CD4-positive, alpha-beta memory T cell (primary cell): ENCODE results near the gene DOLK. TPM values are rescaled to one million over a fixed set of nuclear protein-coding genes. Genes with fewer than 3 reads are reported as not detected.
A peak's percentile ranks its signal among the peaks of the same experiment; 100 is the strongest.

Experiments
- CTCF ChIA-PET: fragments of 350-600 bp; sonication (Branson Sonifier 250); formaldehyde crosslinking; loops from one replicate; lab custom pipeline; 2021; ENCODE audit warnings: inconsistent platforms; ENCODE audit not compliant: partially characterized antibody; lab: Charles Lee
- POLR2A ChIA-PET: fragments of 350-600 bp; sonication (Branson Sonifier 250); formaldehyde crosslinking; loops from one replicate; lab custom pipeline; 2021; ENCODE audit not compliant: partially characterized antibody; lab: Charles Lee
- DNase-seq, 5 donors: peaks; one replicate each; pipeline versions ENCODE4 v3.0.0 to v3.0.0-alpha.2; 2020 to 2022; ENCODE audit warnings: mixed read lengths in 1 of 5
- H3K27ac ChIP-seq: one replicate; pipeline ENCODE4 v1.7.0; 2013; ENCODE audit warnings: low read depth, low read length
- H3K27me3 ChIP-seq: 2 replicates; pipeline ENCODE4 v1.7.0; 2013; ENCODE audit warnings: mild to moderate bottlenecking, low read length, moderate library complexity; ENCODE audit not compliant: insufficient read depth
- H3K36me3 ChIP-seq: 2 replicates; pipeline ENCODE4 v1.7.0; 2013; ENCODE audit warnings: mild to moderate bottlenecking, low read length, moderate library complexity; ENCODE audit not compliant: insufficient read depth
- H3K4me1 ChIP-seq: 2 replicates; pipeline ENCODE4 v1.7.0; 2013; ENCODE audit warnings: mild to moderate bottlenecking, low read length, moderate library complexity; ENCODE audit not compliant: insufficient read depth
- H3K4me3 ChIP-seq, 2 donors: one replicate each; pipeline ENCODE4 v1.7.0; 2013; ENCODE audit warnings: low read length in 2 of 2, mild to moderate bottlenecking in 1 of 2
- H3K9me3 ChIP-seq, 2 donors: one replicate each; pipeline ENCODE4 v1.7.0; 2013; ENCODE audit warnings: low read length in 2 of 2, control low read depth in 1 of 2; ENCODE audit not compliant: control insufficient read depth in 1 of 2
- H3K27ac Mint-ChIP-seq, 7 donors: one replicate each; pipeline ENCODE4 v1.8.0; 2020 to 2021; ENCODE audit warnings: mixed read lengths in 7 of 7, mild to moderate bottlenecking in 6 of 7, inconsistent platforms in 3 of 7, moderate library complexity in 3 of 7
- H3K27me3 Mint-ChIP-seq, 2 donors: one replicate each; pipeline ENCODE4 v1.8.0; 2020 to 2021; ENCODE audit warnings: mixed read lengths in 2 of 2
- H3K36me3 Mint-ChIP-seq, 2 donors: one replicate each; pipeline ENCODE4 v1.8.0; 2020 to 2021; ENCODE audit warnings: mixed read lengths in 2 of 2, inconsistent platforms in 1 of 2, mild to moderate bottlenecking in 1 of 2
- H3K4me1 Mint-ChIP-seq, 4 donors: one replicate each; pipeline ENCODE4 v1.8.0; 2020 to 2021; ENCODE audit warnings: mixed read lengths in 4 of 4, mild to moderate bottlenecking in 1 of 4
- H3K4me3 Mint-ChIP-seq, 8 donors: one replicate each; pipeline ENCODE4 v1.8.0; 2020 to 2021; ENCODE audit warnings: mixed read lengths in 8 of 8, mild to moderate bottlenecking in 7 of 8, moderate library complexity in 6 of 8, inconsistent platforms in 3 of 8
- H3K9me3 Mint-ChIP-seq, 8 donors: one replicate each; pipeline ENCODE4 v1.8.0; 2020 to 2021; ENCODE audit warnings: mixed read lengths in 8 of 8, mild to moderate bottlenecking in 5 of 8, inconsistent platforms in 3 of 8, moderate library complexity in 1 of 8
- intact Hi-C: fragments of 100-400 bp; cut with micrococcal nuclease; formaldehyde crosslinking; loops from one replicate; pipeline ENCODE4 v1.15.1; 2023
- polyA plus RNA-seq, 2 donors: library from polyadenylated mRNA; unstranded; fragments of 300-500 nt; fragmentation: Illumina TruSeq; gene quantifications; one replicate each; pipeline ENCODE4 v1.2.3, GENCODE V29; 2021
- total RNA-seq, 2 experiments: library from RNA; stranded (reverse); gene quantifications; one replicate each; pipeline ENCODE4 v1.2.3, GENCODE V29; 2021

The DOLK gene
- total and polyA plus RNA-seq, 4 experiments from 2014 or later = 9.1 to 12.9 (median 10.8) TPM

GRCh38 chr9:128929560-128929959 lies 17.8 kb downstream of the DOLK start:
- Mint-ChIP-seq H3K36me3 (no peaks in the 10 kb centered on the region), H3K27me3 (no peaks in the 10 kb centered on the region), H3K4me1 (peaks cover 4 to 13% (median 11%) of the 10 kb centered on the region in 4 donors), H3K4me3 (no peak overlapping the region), H3K27ac (no peak overlapping the region), H3K9me3 (no peaks in the 10 kb centered on the region)
- POLR2A ChIA-PET = no interaction called here
- Histone ChIP-seq H3K27me3 (no peaks in the 10 kb centered on the region), H3K27ac (no peak overlapping the region), H3K4me1 (peaks cover 8% of the 10 kb centered on the region), H3K36me3 (no peaks in the 10 kb centered on the region), H3K4me3 (no peak overlapping the region), H3K9me3 (no peaks in the 10 kb centered on the region)
- CTCF ChIA-PET = interaction anchor here (0.9 to 9.8 kb wide), 12 partner anchors 7 to 284 kb away, joined by 3 to 332 read pairs (median 9); partner anchors contain the start of genes ENDOG, KYAT1 and LRRC8A
- intact Hi-C loops = no loop called here
- DNase-seq = no peak

- H3K27me3 ChIP-seq = no peaks in the 10 kb centered on the region
- Mint-ChIP-seq H3K27ac (no peak overlapping the region), H3K4me3 (no peak overlapping the region), H3K27me3 (no peaks in the 10 kb centered on the region), H3K9me3 (no peaks in the 10 kb centered on the region), H3K36me3 (no peaks in the 10 kb centered on the region), H3K4me1 (peaks cover 4 to 13% (median 11%) of the 10 kb centered on the region in 4 donors)
- POLR2A ChIA-PET = interaction anchor here (0.6 to 2.0 kb wide), 3 partner anchors 65 to 76 kb away, joined by 3 to 5 read pairs (median 3); no protein-coding TSS in a partner anchor
- H3K36me3 ChIP-seq = no peaks in the 10 kb centered on the region
- no peak for DNase-seq
- peaks cover 8% of the 10 kb centered on the region for H3K4me1 ChIP-seq
- no peak overlapping the region for H3K4me3 ChIP-seq
- no peaks in the 10 kb centered on the region for H3K9me3 ChIP-seq
- intact Hi-C loops = loop anchor here (1.0 kb wide), 3 partner anchors 26 to 65 kb away; partner anchors contain the start of gene LRRC8A
- H3K27ac ChIP-seq = no peak overlapping the region
- CTCF ChIA-PET = interaction anchor here (0.7 to 9.8 kb wide), 34 partner anchors 8 to 566 kb away, joined by 3 to 332 read pairs (median 6); partner anchors contain the start of genes DOLK, ENDOG, KYAT1 and LRRC8A
Observed at GRCh38 chr9:128928624-128929023, 18.8 kb downstream of the DOLK start.

GRCh38 chr9:128927731-128928411 lies 19.5 kb downstream of the DOLK start:
- intact Hi-C loops = loop anchor here (1.0 kb wide), 3 partner anchors 26 to 65 kb away; partner anchors contain the start of gene LRRC8A
- Mint-ChIP-seq H3K9me3 (no peaks in the 10 kb centered on the region), H3K4me1 (peaks cover 4 to 13% (median 11%) of the 10 kb centered on the region in 4 donors), H3K36me3 (no peaks in the 10 kb centered on the region), H3K4me3 (no peak overlapping the region), H3K27me3 (no peaks in the 10 kb centered on the region), H3K27ac (peak overlapping the region in 4 of 7 donors; percentile 5 to 60 (median 20))
- peaks cover 8% of the 10 kb centered on the region for H3K4me1 ChIP-seq
- no peaks in the 10 kb centered on the region for H3K27me3 ChIP-seq
- no peaks in the 10 kb centered on the region for H3K9me3 ChIP-seq
- CTCF ChIA-PET = interaction anchor here (0.5 to 9.8 kb wide), 35 partner anchors 9 to 566 kb away, joined by 3 to 332 read pairs (median 6); partner anchors contain the start of genes DOLK, ENDOG, KYAT1 and LRRC8A
- H3K4me3 ChIP-seq = no peak overlapping the region
- H3K27ac ChIP-seq = no peak overlapping the region
- H3K36me3 ChIP-seq = no peaks in the 10 kb centered on the region
- POLR2A ChIA-PET = interaction anchor here (1.0 to 2.0 kb wide), 3 partner anchors 47 to 66 kb away, joined by 3 to 5 read pairs (median 3); no protein-coding TSS in a partner anchor
- peak in 4 of 5 donors; percentile 44 to 61 (median 49) for DNase-seq

DNA sequence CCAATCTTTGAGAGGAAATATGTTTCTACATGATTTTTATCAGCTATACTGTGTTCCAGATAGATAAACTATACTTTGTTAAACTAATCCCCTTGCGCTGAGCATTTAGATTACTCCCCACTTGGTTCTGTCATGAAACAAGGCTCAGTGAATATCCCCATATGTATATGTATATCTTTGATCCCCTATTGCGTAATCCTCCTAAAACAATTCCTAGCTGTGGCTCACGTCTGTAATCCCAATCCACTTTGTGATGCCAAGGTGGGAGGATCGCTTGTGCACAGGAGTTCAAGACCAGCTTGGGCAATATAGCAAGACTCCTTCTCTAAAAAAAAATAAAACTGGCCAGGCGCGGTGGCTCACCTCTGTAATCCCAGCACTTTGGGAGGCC lies 23.9 kb downstream of the DOLK start:
- H3K4me1 Mint-ChIP-seq = peaks cover 7 to 15% (median 12%) of the 10 kb centered on the region in 4 donors
- H3K36me3 Mint-ChIP-seq = peaks cover 0 to 2% of the 10 kb centered on the region in 2 donors
- intact Hi-C loops = no loop called here
- no peak overlapping the region for H3K4me3 Mint-ChIP-seq
- Histone ChIP-seq H3K27ac (no peak overlapping the region), H3K27me3 (no peaks in the 10 kb centered on the region), H3K36me3 (no peaks in the 10 kb centered on the region), H3K4me1 (peaks cover 8% of the 10 kb centered on the region), H3K9me3 (no peaks in the 10 kb centered on the region), H3K4me3 (no peak overlapping the region)
- no peak for DNase-seq
- H3K9me3 Mint-ChIP-seq = no peaks in the 10 kb centered on the region
- ChIA-PET POLR2A (interaction anchor here (1.6 to 2.4 kb wide), 2 partner anchors 15 to 42 kb away, joined by 5 to 10 read pairs; partner anchors contain the start of genes KYAT1 and LRRC8A), CTCF (interaction anchor here (6.9 to 9.8 kb wide), 2 partner anchors 44 to 60 kb away, joined by 100 to 332 read pairs; partner anchors contain the start of genes KYAT1 and LRRC8A)
- no peak overlapping the region for H3K27ac Mint-ChIP-seq
- no peaks in the 10 kb centered on the region for H3K27me3 Mint-ChIP-seq

DNA sequence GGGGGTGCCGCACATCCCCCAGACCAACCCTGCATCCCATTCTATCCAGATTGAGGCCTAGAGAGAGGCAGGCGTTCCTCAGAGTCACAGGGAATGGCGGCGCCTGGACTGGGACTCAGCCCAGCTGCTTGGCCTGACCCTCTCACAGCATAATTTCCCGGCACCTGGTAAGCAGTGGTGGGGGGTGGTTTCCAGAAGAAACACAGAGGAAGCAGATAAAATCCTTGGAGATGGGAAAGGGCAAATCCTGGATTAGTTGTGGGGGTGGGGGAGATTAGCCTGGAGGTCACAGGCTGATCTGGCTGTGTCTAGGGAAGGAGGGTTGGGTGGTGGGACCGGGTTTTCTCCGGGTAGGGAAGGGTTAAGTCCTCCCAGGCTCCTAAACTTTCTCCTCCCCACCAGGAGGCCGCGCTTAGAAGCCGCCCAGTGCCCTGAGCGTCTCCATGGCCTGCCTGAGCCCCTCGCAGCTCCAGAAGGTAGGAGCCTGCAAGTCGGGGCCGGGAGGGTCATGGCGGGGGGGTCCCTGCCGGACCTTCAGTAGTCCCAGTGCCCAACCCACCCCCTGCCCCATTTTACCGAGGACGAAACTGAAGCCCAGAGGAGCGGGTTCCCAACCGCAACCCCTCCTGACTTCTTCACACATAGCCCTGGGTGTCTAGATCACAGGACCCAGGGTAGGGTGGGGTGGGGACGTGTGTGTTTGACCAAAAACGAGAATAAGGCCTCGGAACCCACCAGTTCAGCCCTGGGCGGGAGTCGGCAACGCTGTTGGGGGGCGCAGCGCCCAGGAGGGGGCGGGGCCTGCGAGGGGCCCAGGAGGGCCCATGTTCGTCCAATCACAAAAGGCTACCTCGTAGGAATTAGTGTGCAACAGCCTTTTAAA lies 25.3 kb downstream of the DOLK start:
- Mint-ChIP-seq H3K36me3 (peaks cover 12 to 14% of the 10 kb centered on the region in 2 donors), H3K4me3 (peak overlapping the region in 1 of 8 donors; percentile 54), H3K27me3 (no peaks in the 10 kb centered on the region), H3K27ac (no peak overlapping the region), H3K9me3 (no peaks in the 10 kb centered on the region), H3K4me1 (peaks cover 3 to 14% (median 9%) of the 10 kb centered on the region in 4 donors)
- intact Hi-C loops = no loop called here
- no peak for DNase-seq
- no peak overlapping the region for H3K27ac ChIP-seq
- H3K4me3 ChIP-seq = no peak overlapping the region
- ChIA-PET POLR2A (interaction anchor here (1.6 to 2.4 kb wide), 2 partner anchors 13 to 40 kb away, joined by 5 to 10 read pairs; partner anchors contain the start of genes KYAT1 and LRRC8A), CTCF (interaction anchor here (0.7 to 9.8 kb wide), 2 partner anchors 58 to 874 kb away, joined by 3 to 332 read pairs; no protein-coding TSS in a partner anchor)
- H3K36me3 ChIP-seq = peaks cover 10% of the 10 kb centered on the region
- H3K9me3 ChIP-seq = no peaks in the 10 kb centered on the region
- no peaks in the 10 kb centered on the region for H3K27me3 ChIP-seq
- H3K4me1 ChIP-seq = no peaks in the 10 kb centered on the region

DNA sequence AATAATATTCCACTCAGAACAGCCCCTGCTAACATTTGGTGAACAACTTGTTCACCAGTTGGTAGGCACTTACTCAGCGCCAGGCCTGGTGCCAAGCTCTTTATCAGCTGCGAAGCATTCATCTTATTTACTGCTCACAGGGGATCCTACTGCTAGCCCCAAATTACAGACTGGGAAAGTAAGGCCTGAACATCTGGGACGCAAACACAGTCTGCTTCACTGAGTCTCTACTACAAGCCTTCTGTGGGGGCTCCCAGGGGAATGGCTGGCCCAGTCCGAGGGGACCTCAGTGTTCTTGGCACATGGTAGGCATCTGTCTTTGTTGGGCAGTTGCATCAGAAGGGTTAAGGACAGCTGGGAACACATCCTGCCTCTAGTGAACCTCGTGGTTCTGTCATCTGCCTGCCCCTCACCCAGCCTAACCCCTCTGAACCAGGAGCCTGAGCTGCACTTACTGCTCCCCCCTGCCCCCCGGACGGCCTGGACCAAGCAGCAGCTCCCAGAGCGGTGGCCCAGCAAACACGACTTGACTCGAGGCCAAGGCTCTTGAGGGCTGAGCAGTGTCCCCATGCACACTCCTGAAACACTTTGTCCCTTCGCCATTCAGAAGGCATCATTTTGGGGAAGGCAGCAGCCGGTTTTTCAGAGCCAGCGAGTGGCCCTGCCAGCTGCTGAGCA lies 26.9 kb downstream of the DOLK start, which contains the start of gene PHYHD1:
TSS of gene PHYHD1 (plus strand) at position 602 of the 678 bp plus-strand sequence. CDS start 1,342 bp downstream, outside the sequence.
- intact Hi-C loops = no loop called here
- peaks cover 20% of the 10 kb centered on the region for H3K36me3 ChIP-seq
- Mint-ChIP-seq H3K4me3 (peak within 1 kb of the TSS in 1 of 8 donors; percentile 54), H3K27me3 (no peaks in the 10 kb centered on the region), H3K27ac (peak within 1 kb of the TSS in 2 of 7 donors; percentile 23 to 42), H3K4me1 (peaks cover 1 to 9% (median 4%) of the 10 kb centered on the region in 4 donors), H3K36me3 (peaks cover 18 to 23% of the 10 kb centered on the region in 2 donors), H3K9me3 (no peaks in the 10 kb centered on the region)
- no peaks in the 10 kb centered on the region for H3K9me3 ChIP-seq
- H3K4me1 ChIP-seq = no peaks in the 10 kb centered on the region
- no peak for DNase-seq
- CTCF ChIA-PET = interaction anchor here (0.7 to 0.9 kb wide), 3 partner anchors 29 to 56 kb away, joined by 3 read pairs; no protein-coding TSS in a partner anchor
- POLR2A ChIA-PET = interaction anchor here (0.6 to 1.3 kb wide), 2 partner anchors 19 to 38 kb away, joined by 3 to 4 read pairs; no protein-coding TSS in a partner anchor
- no peak within 1 kb of the TSS for H3K4me3 ChIP-seq
- no peaks in the 10 kb centered on the region for H3K27me3 ChIP-seq
- no peak within 1 kb of the TSS for H3K27ac ChIP-seq
